Panc1 (cell line): ENCODE measurements around the gene ZNF32. TPM values are rescaled to one million over a fixed set of nuclear protein-coding genes. Genes with fewer than 3 reads are reported as not detected.

Experiments
- ATAC-seq: fragments of 200-7000 bp; cut with Tn5 transposase; 2 replicates; pipeline ENCODE4 v1.9.1; 2020; ENCODE audit warnings: mild to moderate bottlenecking, moderate library complexity
- BruUV-seq: library from RNA; stranded (reverse); fragments of 400-500 nt; replicated peaks from 2 replicates; lab custom pipeline; 2021; lab: Mats Ljungman, UMichigan
- CTCF ChIA-PET: fragments of 300-600 bp; sonication (Branson Sonifier 250); formaldehyde crosslinking; loops from one replicate; lab custom pipeline; 2022; ENCODE audit warnings: antibody characterized with exemption; lab: Charles Lee
- POLR2A ChIA-PET: fragments of 300-600 bp; sonication (Branson Sonifier 250); formaldehyde crosslinking; loops from one replicate; lab custom pipeline; 2022; ENCODE audit warnings: antibody characterized with exemption; lab: Charles Lee
- DNase-seq: peaks from one replicate; pipeline ENCODE4 v3.0.0-alpha.2; 2010; ENCODE audit warnings: low read depth, low spot score
- H3K27ac ChIP-seq: 2 replicates; pipeline ENCODE4 v1.5.1; 2011; ENCODE audit warnings: mild to moderate bottlenecking, low read length, inconsistent platforms
- H3K27me3 ChIP-seq: fragments of 200-500 bp; sonication (Bioruptor generic); 2 replicates; pipeline ENCODE4 v1.6.0; 2014; ENCODE audit warnings: low read length, inconsistent platforms; ENCODE audit not compliant: control insufficient read depth, insufficient read depth
- H3K36me3 ChIP-seq: fragments of 200-500 bp; sonication (Bioruptor generic); 2 replicates; pipeline ENCODE4 v1.5.1; 2014; ENCODE audit warnings: inconsistent platforms, mild to moderate bottlenecking, low read length, moderate library complexity; ENCODE audit not compliant: control insufficient read depth, insufficient read depth
- H3K4me1 ChIP-seq: 2 replicates; pipeline ENCODE4 v1.5.1; 2011; ENCODE audit warnings: inconsistent platforms, mild to moderate bottlenecking, low read length, moderate library complexity; ENCODE audit not compliant: control insufficient read depth, insufficient read depth
- H3K4me3 ChIP-seq, 2 experiments: 2 replicates each; pipeline ENCODE4 v1.5.1; 2011 to 2012; ENCODE audit warnings: low read depth in 2 of 2, low read length in 2 of 2, mild to moderate bottlenecking in 2 of 2, inconsistent platforms in 1 of 2, moderate library complexity in 1 of 2
- H3K9me3 ChIP-seq: fragments of 200-500 bp; sonication (Bioruptor generic); 2 replicates; pipeline ENCODE4 v1.5.1; 2014; ENCODE audit warnings: low read depth, mild to moderate bottlenecking, inconsistent platforms, low read length, moderate library complexity; ENCODE audit not compliant: control insufficient read depth, insufficient read depth
- POLR2AphosphoS5 ChIP-seq: IDR thresholded peaks from 2 replicates; pipeline ENCODE4 v1.6.1; 2012; ENCODE audit warnings: mild to moderate bottlenecking, low read depth, low read length, moderate library complexity
- REST ChIP-seq, 2 experiments: IDR thresholded peaks; 2 replicates each; pipeline ENCODE4 v1.6.1; 2011 to 2012; ENCODE audit warnings: low read depth in 2 of 2, control low read depth in 1 of 2, low read length in 1 of 2, mild to moderate bottlenecking in 1 of 2, moderate library complexity in 1 of 2; ENCODE audit not compliant: insufficient read depth in 1 of 2
- SIN3A ChIP-seq: IDR thresholded peaks from 2 replicates; pipeline ENCODE4 v1.6.1; 2012; ENCODE audit warnings: low read depth, mild to moderate bottlenecking, low read length, moderate library complexity, borderline replicate concordance; ENCODE audit not compliant: insufficient read depth
- TCF7L2 ChIP-seq: IDR thresholded peaks from 2 replicates; pipeline ENCODE4 v1.6.1; 2011; ENCODE audit warnings: mild to moderate bottlenecking, low read depth, low read length, inconsistent platforms
- in situ Hi-C: cut with HindIII; loops from 2 replicates; pipeline ENCODE4 v1.10.0; 2016; ENCODE audit warnings: low sequenced_read_pairs, low pct_unique_long_range_greater_than_20kb
- intact Hi-C: fragments of 100-400 bp; cut with micrococcal nuclease; formaldehyde crosslinking; loops from one replicate; pipeline ENCODE4 v1.10.0; 2022; ENCODE audit not compliant: unreplicated experiment
- total RNA-seq: library from RNA; stranded (reverse); gene quantifications from one replicate; pipeline ENCODE4 v1.2.1, GENCODE V29; 2021; ENCODE audit not compliant: unreplicated experiment
- TF ChIP-seq, protein P1 (sequence below): fragments of 450-650 bp; IDR thresholded peaks from 2 replicates; pipeline ENCODE4 v1.5.1; 2017; ENCODE audit warnings: mild to moderate bottlenecking

Gene ZNF32
- total RNA-seq, 1 experiment from 2014 or later, result 35.6 TPM

- Histone ChIP-seq H3K9me3 (no peaks in the 10 kb centered on the region), H3K4me3 (no peak overlapping the region), H3K27me3 (0 out of 2 replicates have a peak, but pooled peaks cover 5% of the 10 kb centered on the region), H3K4me1 (no peaks in the 10 kb centered on the region), H3K36me3 (no peaks in the 10 kb centered on the region), H3K27ac (no peak overlapping the region)
- POLR2A ChIA-PET, result no interaction called here
- TF ChIP-seq POLR2AphosphoS5 (no peak), SIN3A (no peak), TCF7L2 (no peak), REST (IDR thresholded peaks at IDR 0.05; ENCODE audit: insufficient read depth in 1 of 2, low read depth in 2 of 2, low read length in 1 of 2) (no peak)
- TF ChIP-seq, protein P1, sequence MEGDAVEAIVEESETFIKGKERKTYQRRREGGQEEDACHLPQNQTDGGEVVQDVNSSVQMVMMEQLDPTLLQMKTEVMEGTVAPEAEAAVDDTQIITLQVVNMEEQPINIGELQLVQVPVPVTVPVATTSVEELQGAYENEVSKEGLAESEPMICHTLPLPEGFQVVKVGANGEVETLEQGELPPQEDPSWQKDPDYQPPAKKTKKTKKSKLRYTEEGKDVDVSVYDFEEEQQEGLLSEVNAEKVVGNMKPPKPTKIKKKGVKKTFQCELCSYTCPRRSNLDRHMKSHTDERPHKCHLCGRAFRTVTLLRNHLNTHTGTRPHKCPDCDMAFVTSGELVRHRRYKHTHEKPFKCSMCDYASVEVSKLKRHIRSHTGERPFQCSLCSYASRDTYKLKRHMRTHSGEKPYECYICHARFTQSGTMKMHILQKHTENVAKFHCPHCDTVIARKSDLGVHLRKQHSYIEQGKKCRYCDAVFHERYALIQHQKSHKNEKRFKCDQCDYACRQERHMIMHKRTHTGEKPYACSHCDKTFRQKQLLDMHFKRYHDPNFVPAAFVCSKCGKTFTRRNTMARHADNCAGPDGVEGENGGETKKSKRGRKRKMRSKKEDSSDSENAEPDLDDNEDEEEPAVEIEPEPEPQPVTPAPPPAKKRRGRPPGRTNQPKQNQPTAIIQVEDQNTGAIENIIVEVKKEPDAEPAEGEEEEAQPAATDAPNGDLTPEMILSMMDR, result no peak
- intact Hi-C loops, result no loop called here
- CTCF ChIA-PET, result no interaction called here
- ATAC-seq, result no peak
- DNase-seq, result no peak
- no TSS peak for BruUV-seq
- in situ Hi-C loops, result no loop called here
Observed at GRCh38 chr10:43666552-43666951, 17.9 kb upstream of the ZNF32 start.

- ATAC-seq (no peak), DNase-seq (no peak)
- intact Hi-C loops, result no loop called here
- Histone ChIP-seq H3K27me3 (peaks cover 8% of the 10 kb centered on the region; the same call in 1 of the 2 replicates), H3K27ac (no peak overlapping the region), H3K9me3 (no peaks in the 10 kb centered on the region), H3K4me3 (no peak overlapping the region), H3K36me3 (no peaks in the 10 kb centered on the region), H3K4me1 (no peaks in the 10 kb centered on the region)
- no TSS peak for BruUV-seq
- in situ Hi-C loops, result no loop called here
- ChIA-PET POLR2A (no interaction called here), CTCF (no interaction called here)
- TF ChIP-seq REST (IDR thresholded peaks at IDR 0.05; ENCODE audit: insufficient read depth in 1 of 2, low read depth in 2 of 2, low read length in 1 of 2) (no peak), TCF7L2 (no peak), POLR2AphosphoS5 (no peak), SIN3A (no peak)
- TF ChIP-seq, protein P1, result no peak
Observed at GRCh38 chr10:43665054-43665453, 16.4 kb upstream of the ZNF32 start.
